HCT116 (cell line): ENCODE measurements around the gene ADAMTS20.

Source experiments
- CEBPB ChIP-seq: IDR thresholded peaks from 2 replicates; pipeline ENCODE4 v1.6.1; 2012; ENCODE audit warnings: low read depth
- EZH2 ChIP-seq: fragments of 200-600 bp; sonication (generic); IDR thresholded peaks from 2 replicates; pipeline ENCODE4 v1.6.1; 2017; ENCODE audit warnings: antibody characterized with exemption, mixed run types
- EZH2phosphoT487 ChIP-seq: fragments of 200-600 bp; IDR thresholded peaks from 2 replicates; pipeline ENCODE4 v1.6.1; 2018; ENCODE audit warnings: antibody characterized with exemption, borderline replicate concordance
- POLR2A ChIP-seq: IDR thresholded peaks from 2 replicates; pipeline ENCODE4 v1.7.0; 2011; ENCODE audit warnings: borderline replicate concordance; ENCODE audit not compliant: insufficient read depth, insufficient read length; ENCODE audit errors: extremely low read depth
- POLR2AphosphoS5 ChIP-seq: IDR thresholded peaks from 2 replicates; pipeline ENCODE4 v1.6.1; 2011; ENCODE audit warnings: mild to moderate bottlenecking, low read depth, low read length, moderate library complexity
- RAD21 ChIP-seq: IDR thresholded peaks from 2 replicates; pipeline ENCODE4 v1.6.1; 2012; ENCODE audit warnings: low read depth, mild to moderate bottlenecking
- SIN3A ChIP-seq: IDR thresholded peaks from 2 replicates; pipeline ENCODE4 v1.6.1; 2012; ENCODE audit warnings: low read depth
- SP1 ChIP-seq: IDR thresholded peaks from 2 replicates; pipeline ENCODE4 v1.6.1; 2012; ENCODE audit warnings: low read depth
- TF ChIP-seq, protein P1 (sequence below), 3 experiments: fragments of 200-600 bp in 1 of 3; sonication (generic) in 1 of 3; IDR thresholded peaks in 2 of 3; conservative IDR thresholded peaks in 1 of 3; 2 replicates each; pipeline ENCODE4 v1.5.1; 2012 to 2017; ENCODE audit warnings: low read depth in 2 of 3, low read length in 2 of 3, antibody characterized with exemption in 1 of 3, borderline replicate concordance in 1 of 3, control low read depth in 1 of 3, mild to moderate bottlenecking in 1 of 3, mixed read lengths in 1 of 3, mixed run types in 1 of 3, moderate library complexity in 1 of 3; ENCODE audit not compliant: insufficient read depth in 1 of 3
- TF ChIP-seq, protein P2 (sequence below): IDR thresholded peaks from 2 replicates; pipeline ENCODE4 v1.6.1; 2012

DNA sequence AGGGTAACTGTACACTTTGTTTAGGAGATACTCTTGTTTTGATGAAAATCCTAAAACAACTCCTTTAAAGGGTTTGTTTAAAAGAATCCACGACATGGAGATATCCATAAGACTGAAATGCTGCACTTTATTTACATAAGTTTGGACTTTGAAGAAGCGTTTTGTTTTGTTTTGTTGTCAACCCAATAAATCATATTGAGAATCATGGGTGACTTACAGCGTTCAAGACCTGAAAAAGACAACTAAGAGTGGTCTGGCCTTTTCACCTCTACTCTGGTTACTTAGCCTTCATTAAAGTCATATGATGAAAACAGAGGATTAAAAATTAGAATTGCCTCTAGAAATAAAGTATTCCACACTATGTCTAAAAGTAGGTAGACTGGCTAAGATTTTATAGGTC is 234.8 kb downstream of the ADAMTS20 start:
- TF ChIP-seq RAD21 (no peak), EZH2phosphoT487 (no peak), SP1 (no peak), EZH2 (no peak), SIN3A (no peak), POLR2A (no peak), POLR2AphosphoS5 (no peak), CEBPB (no peak)
- TF ChIP-seq, protein P1, sequence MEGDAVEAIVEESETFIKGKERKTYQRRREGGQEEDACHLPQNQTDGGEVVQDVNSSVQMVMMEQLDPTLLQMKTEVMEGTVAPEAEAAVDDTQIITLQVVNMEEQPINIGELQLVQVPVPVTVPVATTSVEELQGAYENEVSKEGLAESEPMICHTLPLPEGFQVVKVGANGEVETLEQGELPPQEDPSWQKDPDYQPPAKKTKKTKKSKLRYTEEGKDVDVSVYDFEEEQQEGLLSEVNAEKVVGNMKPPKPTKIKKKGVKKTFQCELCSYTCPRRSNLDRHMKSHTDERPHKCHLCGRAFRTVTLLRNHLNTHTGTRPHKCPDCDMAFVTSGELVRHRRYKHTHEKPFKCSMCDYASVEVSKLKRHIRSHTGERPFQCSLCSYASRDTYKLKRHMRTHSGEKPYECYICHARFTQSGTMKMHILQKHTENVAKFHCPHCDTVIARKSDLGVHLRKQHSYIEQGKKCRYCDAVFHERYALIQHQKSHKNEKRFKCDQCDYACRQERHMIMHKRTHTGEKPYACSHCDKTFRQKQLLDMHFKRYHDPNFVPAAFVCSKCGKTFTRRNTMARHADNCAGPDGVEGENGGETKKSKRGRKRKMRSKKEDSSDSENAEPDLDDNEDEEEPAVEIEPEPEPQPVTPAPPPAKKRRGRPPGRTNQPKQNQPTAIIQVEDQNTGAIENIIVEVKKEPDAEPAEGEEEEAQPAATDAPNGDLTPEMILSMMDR (IDR thresholded peaks at IDR 0.05 in 2 of 3, conservative IDR thresholded peaks at IDR 0.05 in 1 of 3; ENCODE audit: borderline replicate concordance in 1 of 3, insufficient read depth in 1 of 3, low read depth in 2 of 3, low read length in 2 of 3) = no peak
- TF ChIP-seq, protein P2, sequence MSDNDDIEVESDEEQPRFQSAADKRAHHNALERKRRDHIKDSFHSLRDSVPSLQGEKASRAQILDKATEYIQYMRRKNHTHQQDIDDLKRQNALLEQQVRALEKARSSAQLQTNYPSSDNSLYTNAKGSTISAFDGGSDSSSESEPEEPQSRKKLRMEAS = no peak
